Glutamatergic neuron (in vitro differentiated cells): ENCODE data around the gene MAN1A1. TPM values are rescaled to one million over a fixed set of nuclear protein-coding genes. Genes with fewer than 3 reads are reported as not detected.

Source experiments
- DNase-seq: peaks from one replicate; pipeline ENCODE4 v3.0.0; 2022
- H3K27ac Mint-ChIP-seq: one replicate; pipeline ENCODE4 v1.8.0; 2020; ENCODE audit warnings: mild to moderate bottlenecking, mixed read lengths, inconsistent platforms; ENCODE audit not compliant: unreplicated experiment
- H3K27me3 Mint-ChIP-seq: one replicate; pipeline ENCODE4 v1.8.0; 2020; ENCODE audit warnings: mild to moderate bottlenecking, moderate library complexity, mixed read lengths, inconsistent platforms; ENCODE audit not compliant: unreplicated experiment
- H3K36me3 Mint-ChIP-seq: one replicate; pipeline ENCODE4 v1.8.0; 2020; ENCODE audit warnings: mild to moderate bottlenecking, mixed read lengths, inconsistent platforms; ENCODE audit not compliant: unreplicated experiment
- H3K4me1 Mint-ChIP-seq: one replicate; pipeline ENCODE4 v1.8.0; 2020; ENCODE audit warnings: mild to moderate bottlenecking, low read depth, mixed read lengths, inconsistent platforms; ENCODE audit not compliant: unreplicated experiment
- H3K4me3 Mint-ChIP-seq: one replicate; pipeline ENCODE4 v1.8.0; 2020; ENCODE audit warnings: mild to moderate bottlenecking, mixed read lengths, inconsistent platforms; ENCODE audit not compliant: unreplicated experiment
- H3K9me3 Mint-ChIP-seq: one replicate; pipeline ENCODE4 v1.8.0; 2020; ENCODE audit warnings: mild to moderate bottlenecking, moderate library complexity, mixed read lengths, inconsistent platforms; ENCODE audit not compliant: unreplicated experiment
- CTCF ChIP-seq: fragments of 200-600 bp; sonication (generic); IDR thresholded peaks from one replicate; pipeline ENCODE4 v1.5.0; 2021; ENCODE audit not compliant: partially characterized antibody, unreplicated experiment
- total RNA-seq: library from RNA; stranded (reverse); fragmentation: NEBNext Ultra II Directional; extraction: Animal tissue kit (Norgen Biotek cat#: 25700); gene quantifications from one replicate; pipeline ENCODE4 v1.2.1, GENCODE V29; 2021; ENCODE audit not compliant: unreplicated experiment

MAN1A1 gene
- total RNA-seq, 1 donor from 2014 or later = 10.5 TPM

DNA sequence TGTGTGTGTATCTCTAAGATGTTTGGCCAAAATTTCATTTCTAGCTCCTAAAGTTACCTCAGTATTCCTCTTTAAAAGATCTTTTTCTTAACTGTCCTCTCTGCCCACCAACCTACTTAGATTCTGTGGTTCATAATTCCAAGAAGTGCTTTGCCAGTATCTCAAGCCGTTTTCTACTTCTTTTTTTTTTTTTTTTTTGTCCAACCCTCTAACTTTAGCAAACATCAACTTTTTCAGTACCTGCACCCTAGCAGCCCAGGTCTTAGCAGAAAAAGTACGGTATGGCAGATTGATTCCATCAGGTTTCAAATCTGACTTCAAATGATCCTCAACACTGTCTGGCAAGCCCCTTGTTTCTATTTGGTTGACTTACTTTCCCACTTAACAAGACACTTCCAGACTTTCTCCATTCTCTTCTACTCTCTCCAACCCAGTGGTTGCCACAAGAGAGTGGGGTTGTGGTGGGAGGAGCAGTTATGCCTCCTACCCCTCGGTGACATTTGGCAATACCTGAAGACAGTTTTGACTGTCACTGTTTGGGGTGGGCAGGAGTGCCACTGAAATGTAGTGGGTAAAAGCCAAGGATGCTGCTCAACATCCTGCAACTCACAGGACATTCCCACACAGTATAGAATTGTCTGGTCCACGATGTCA is 10.8 kb upstream of the MAN1A1 start:
- H3K27ac Mint-ChIP-seq = no peak overlapping the region
- H3K4me1 Mint-ChIP-seq = no peaks in the 10 kb centered on the region
- H3K9me3 Mint-ChIP-seq = no peaks in the 10 kb centered on the region
- no peaks in the 10 kb centered on the region for H3K27me3 Mint-ChIP-seq
- TF ChIP-seq CTCF = no peak
- DNase-seq = no peak
- no peaks in the 10 kb centered on the region for H3K36me3 Mint-ChIP-seq
- H3K4me3 Mint-ChIP-seq = no peak overlapping the region

- no peak overlapping the region for H3K4me3 Mint-ChIP-seq
- H3K9me3 Mint-ChIP-seq = no peaks in the 10 kb centered on the region
- no peak overlapping the region for H3K27ac Mint-ChIP-seq
- no peak for TF ChIP-seq CTCF
- DNase-seq = no peak
- H3K36me3 Mint-ChIP-seq = no peaks in the 10 kb centered on the region
- no peaks in the 10 kb centered on the region for H3K27me3 Mint-ChIP-seq
- no peaks in the 10 kb centered on the region for H3K4me1 Mint-ChIP-seq
Observed at GRCh38 chr6:119355890-119356289, 6.3 kb upstream of the MAN1A1 start.

GRCh38 chr6:119355157-119355556 is 5.6 kb upstream of the MAN1A1 start:
- TF ChIP-seq CTCF = no peak
- Mint-ChIP-seq H3K36me3 (peaks cover 4% of the 10 kb centered on the region), H3K4me1 (no peaks in the 10 kb centered on the region), H3K27me3 (peaks cover 3% of the 10 kb centered on the region), H3K9me3 (peaks cover 2% of the 10 kb centered on the region), H3K4me3 (no peak overlapping the region), H3K27ac (no peak overlapping the region)
- DNase-seq = no peak

DNA sequence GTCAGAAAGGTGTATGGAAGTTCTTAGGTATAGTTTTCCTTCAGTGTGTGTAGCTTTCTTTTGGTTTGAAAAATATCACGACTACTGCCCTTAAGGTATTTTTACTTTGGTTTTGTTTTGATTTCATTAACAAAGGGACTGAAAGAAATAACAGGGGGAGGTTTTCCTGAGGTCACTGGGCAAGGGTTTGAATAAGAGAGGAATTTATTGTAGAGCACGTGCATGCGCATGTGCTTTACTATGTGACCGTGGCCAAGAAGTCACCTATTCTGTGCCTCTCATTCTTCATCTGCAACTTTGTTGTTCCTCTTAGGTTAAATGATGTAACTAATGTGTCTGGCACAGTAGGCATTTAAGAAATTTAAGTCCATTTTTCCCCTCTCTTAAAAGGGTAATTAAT is 4.1 kb upstream of the MAN1A1 start:
- Mint-ChIP-seq H3K4me3 (no peak overlapping the region), H3K9me3 (peaks cover 2% of the 10 kb centered on the region), H3K36me3 (peaks cover 4% of the 10 kb centered on the region), H3K27me3 (peaks cover 3% of the 10 kb centered on the region), H3K27ac (no peak overlapping the region), H3K4me1 (no peaks in the 10 kb centered on the region)
- DNase-seq = no peak
- no peak for TF ChIP-seq CTCF

GRCh38 chr6:119352001-119352400 is 2.4 kb upstream of the MAN1A1 start:
- Mint-ChIP-seq H3K27me3 (peaks cover 3% of the 10 kb centered on the region), H3K9me3 (peaks cover 8% of the 10 kb centered on the region), H3K36me3 (peaks cover 4% of the 10 kb centered on the region), H3K4me1 (peaks cover 6% of the 10 kb centered on the region), H3K4me3 (no peak overlapping the region), H3K27ac (no peak overlapping the region)
- TF ChIP-seq CTCF = no peak
- DNase-seq = no peak
